ENCODE measurements around the gene BRIP1. TPM values are rescaled to one million over a fixed set of nuclear protein-coding genes. Genes with fewer than 3 reads are reported as not detected.
"Not testable (repeated sequence)": the region's sequence is repeated elsewhere in the genome, so short reads cannot be mapped to it uniquely, and the experiment has no call there.

BRIP1 gene
- polyA plus RNA-seq, 10 donors, result 3.1 to 6.9 (median 4.3) TPM

DNA sequence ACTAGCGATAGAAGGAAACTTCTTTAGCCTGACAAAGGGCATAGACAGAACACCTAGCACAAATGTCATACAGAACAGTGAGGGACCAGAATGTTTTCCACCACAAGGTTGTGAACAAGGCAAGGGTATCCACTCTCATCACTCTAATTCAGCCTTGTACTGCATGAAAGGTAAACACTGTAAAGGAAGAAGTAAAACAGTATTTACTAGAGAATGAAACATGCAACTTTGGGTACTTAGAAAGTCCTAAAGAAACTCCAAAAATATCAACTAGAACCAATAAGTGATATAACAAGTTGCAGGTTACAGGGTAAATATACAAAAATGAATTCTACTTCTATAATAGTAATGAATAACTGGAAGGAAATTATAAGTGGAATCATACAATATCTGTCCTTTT lies 32.2 kb downstream of the BRIP1 start:
- DNase-seq, result no peak

GRCh38 chr17:61828694-61829093 lies 34.6 kb downstream of the BRIP1 start:
- DNase-seq, result no peak

- no peak for DNase-seq
These were observed 35.5 kb downstream of the BRIP1 start for GRCh38 chr17:61827649-61828395.

- not testable (repeated sequence) for DNase-seq
These were observed 36.5 kb downstream of the BRIP1 start for GRCh38 chr17:61826866-61827265.

- not testable (repeated sequence) for DNase-seq
These were observed 37.1 kb downstream of the BRIP1 start for GRCh38 chr17:61826198-61826597.

GRCh38 chr17:61825448-61826137 lies 37.7 kb downstream of the BRIP1 start:
- no peak for DNase-seq

DNA sequence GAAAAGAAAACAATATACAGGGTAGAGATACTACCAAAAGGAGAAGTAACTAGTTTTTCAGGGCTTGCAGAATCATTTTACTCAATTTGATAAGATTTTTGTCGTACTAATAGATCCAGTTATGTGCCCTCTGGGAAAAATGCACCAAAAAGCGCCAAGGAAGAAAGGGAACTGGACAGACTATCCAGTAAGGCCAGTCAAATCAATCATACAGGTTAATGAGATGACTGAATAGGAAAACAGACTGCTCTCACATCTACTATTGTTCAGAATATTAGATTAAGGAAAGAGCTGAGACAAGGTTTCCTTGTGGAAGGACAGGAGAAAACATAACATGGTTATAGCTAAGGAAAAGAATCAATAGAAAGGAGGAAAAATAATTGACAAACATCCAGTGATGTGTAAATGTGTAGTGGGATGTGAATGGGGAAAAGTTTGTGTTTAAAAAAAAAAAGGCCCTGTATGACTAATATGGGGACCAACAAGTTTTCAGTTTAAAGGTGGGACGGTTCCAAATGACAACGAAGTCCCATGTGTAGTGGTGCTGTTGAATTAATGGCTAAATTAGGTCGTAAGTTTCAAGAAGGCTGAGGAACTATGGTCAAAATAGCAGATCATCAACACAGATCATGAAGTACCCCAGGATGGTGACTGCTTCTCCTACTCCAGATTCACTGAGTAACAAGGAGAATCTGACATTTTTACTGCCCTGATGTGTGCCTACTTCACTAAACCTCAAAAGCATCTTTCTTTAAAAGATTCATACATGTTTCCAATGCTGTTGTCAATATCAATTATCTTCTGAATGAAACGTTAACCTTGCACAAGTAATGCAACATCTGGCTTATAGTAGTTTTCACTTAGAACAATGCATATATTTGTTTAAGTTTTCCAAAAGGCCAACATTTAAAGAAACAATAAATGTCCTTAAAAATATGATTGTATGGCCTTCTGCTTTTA lies 40.7 kb downstream of the BRIP1 start:
- no peak for DNase-seq

GRCh38 chr17:61821655-61822054 lies 41.7 kb downstream of the BRIP1 start:
- no peak for DNase-seq

DNA sequence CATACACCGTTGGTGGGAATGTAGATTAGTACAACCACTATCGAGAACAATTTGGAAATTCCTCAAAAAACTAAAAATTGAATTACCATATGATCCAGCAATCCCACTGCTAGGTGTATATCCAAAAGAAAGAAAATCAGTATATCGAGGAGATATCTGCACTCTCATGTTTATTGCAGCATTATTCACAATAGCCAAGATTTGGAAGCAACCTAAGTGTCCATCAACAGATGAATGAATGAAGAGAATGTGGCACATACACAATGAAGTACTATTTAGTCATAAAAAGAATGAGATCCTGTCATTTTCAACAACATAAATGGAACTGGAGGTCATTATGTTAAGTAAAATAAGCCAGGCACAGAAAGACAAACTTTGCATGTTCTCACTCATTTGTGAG lies 44.1 kb downstream of the BRIP1 start:
- not testable (repeated sequence) for DNase-seq

- no peak for DNase-seq
These were observed 45.1 kb downstream of the BRIP1 start for GRCh38 chr17:61818225-61818624.

GRCh38 chr17:61817452-61817851 lies 45.9 kb downstream of the BRIP1 start:
- no peak for DNase-seq

GRCh38 chr17:61816538-61816937 lies 46.8 kb downstream of the BRIP1 start:
- DNase-seq, result no peak

DNA sequence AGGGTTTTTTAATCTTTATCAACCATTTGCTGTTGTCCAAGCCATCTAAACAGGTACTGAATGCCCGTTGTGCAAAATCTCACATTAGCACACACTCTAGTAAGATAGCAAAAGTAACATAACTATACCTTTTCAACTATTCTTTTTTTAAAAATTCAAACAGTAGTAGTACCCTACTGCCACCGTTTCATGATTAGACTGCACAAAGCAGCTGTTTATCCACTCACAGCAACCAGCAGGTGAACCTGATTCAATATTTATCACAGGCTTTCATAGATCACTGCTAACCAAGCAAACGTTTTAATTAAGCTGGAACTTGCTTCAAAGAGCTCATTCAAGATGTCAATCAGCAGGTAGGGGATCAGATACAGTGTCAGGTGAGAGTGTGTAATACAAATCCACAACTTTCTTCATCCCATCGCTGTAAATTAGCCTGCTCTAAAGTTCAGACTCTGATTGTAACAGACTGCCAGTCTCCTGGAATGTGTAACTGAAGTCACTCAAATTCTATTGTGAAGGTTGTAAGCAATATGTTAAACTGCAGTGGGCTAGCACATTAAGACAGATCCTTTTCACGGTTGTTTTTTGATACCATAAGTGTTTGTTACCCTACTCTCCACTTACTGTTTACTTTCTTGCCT lies 47.3 kb downstream of the BRIP1 start:
- DNase-seq, result no peak

DNA sequence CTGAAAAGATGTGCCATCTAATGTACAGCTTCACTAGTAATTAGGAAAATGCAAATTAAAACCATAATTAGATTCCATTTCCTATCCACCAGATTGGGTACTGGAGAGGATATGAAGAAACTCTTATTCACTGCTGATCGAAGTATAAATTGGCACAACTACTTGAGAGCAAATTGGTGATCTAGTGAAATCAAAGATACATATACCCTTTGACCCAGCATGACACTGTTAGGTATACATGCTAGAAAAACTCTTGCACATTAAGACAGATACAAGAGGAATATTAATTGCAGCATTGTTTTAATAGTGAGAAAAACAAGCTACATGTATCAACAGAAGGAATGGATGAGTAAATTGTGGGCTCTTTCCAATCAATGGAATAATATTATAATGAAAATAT lies 48.8 kb downstream of the BRIP1 start:
- no peak for DNase-seq

GRCh38 chr17:61813211-61813610 lies 50.1 kb downstream of the BRIP1 start:
- no peak for DNase-seq

DNA sequence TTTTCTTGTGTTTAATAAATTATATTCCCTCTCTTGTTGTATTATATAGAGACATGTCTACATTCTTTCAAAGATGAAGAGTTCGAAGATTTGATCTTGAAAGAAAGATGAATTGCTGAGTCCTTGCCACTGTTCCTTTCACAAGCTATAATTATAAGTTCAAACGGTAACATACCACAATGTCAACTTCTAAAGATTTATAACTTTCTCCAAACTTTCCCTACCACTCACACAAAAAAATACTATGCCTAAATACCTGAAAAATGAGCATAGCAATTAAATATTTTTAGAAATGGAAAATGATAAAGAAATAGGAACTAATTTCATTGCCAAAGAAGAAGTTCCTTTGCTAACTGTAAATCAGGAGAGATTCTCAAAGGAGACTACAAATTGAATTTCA lies 50.6 kb downstream of the BRIP1 start:
- no peak for DNase-seq

GRCh38 chr17:61809816-61810392 lies 53.4 kb downstream of the BRIP1 start:
- peak; percentile 4 to 34 (median 25) for DNase-seq

DNA sequence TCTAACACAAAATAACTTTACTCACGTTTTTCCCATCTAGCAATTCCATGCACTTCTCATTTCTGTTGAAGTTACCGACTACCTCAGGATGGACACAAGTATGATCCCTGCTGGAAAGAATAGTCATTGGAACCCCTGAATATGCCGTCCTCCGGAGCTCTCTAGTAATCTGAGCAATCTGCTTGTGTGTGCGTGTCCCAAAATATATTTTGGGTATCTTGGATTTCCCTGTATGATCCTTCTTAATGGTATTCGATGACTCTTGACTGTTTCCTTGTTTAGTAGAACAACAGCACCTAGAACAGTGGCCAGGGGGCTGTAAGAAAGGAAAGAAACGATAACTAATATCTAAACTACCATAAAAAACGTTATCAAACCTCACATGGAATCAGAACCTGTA lies 54.9 kb downstream of the BRIP1 start:
- DNase-seq, result no peak

DNA sequence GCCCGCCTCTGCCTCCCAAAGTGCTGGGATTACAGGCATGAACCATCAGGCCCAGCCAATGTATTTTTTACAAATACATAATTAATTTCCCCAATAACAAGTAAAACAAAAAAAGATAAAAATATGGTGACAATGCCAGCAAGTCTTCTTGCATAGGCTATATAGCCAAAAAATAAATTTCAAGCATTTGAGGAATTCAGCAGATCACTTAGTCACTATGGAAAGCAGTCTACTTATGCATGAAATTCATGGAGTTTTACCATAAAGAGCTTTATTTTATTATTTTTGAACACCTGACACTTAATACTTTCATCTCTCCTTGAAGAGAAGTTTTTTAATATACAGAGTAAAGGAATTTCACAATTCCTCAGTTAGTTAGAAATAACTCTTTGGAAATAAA lies 56.4 kb downstream of the BRIP1 start:
- DNase-seq, result no peak

GRCh38 chr17:61806081-61806828 lies 57.1 kb downstream of the BRIP1 start:
- DNase-seq, result no peak

DNA sequence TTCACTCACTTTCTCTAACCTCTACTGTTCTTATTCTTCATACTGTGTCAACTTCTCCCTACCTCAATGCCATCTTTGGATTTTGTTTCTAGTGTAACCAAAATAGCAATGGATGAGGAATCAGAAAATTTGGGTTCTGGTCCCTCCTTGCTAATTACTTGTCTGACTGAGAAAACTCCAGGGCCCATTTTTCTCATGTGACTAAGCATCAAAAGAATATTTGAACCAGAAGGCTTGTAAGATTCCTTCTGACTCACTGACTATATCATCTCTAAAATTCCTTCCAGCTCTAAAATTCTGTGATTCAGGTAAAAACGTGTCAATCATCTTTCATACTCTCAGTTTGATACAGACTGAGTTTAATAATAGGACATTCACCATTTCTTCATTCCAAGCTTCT lies 57.9 kb downstream of the BRIP1 start:
- DNase-seq, result peak in 1 of 3 donors; percentile 49
